ENCODE measurements around the gene TMPRSS9. TPM values are rescaled to one million over a fixed set of nuclear protein-coding genes. Genes with fewer than 3 reads are reported as not detected.

The TMPRSS9 gene
- polyA plus RNA-seq, 3 donors: 0.12 to 0.30 TPM; not detected in 1

DNA sequence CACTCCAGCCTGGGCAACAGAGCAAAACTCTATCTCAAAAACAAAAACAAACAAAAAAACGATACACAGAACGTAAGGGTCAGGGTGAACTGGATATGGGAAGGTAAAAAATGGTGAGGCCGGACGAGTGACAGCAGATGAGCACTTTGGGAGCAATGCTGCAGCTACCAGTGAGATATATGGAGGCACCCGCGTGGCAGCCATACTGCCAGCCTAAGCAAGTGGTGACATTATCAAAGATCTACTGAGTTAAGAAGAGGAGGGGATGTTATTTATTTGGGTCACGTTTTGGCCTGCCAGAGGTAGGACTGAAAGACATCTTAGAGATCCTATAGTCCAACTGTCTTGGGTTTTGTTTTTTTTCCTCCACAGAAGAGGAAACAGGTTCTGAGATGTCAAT lies 53.1 kb downstream of the TMPRSS9 start:
- no peak overlapping the region for H3K4me2 ChIP-seq (replicated peaks; ENCODE audit: extremely low read depth, low read length, poor library complexity, severe bottlenecking)
- peaks cover 0 to 2% of the 10 kb centered on the region in 2 donors for H3K36me3 ChIP-seq (replicated peaks in 1 of 2; ENCODE audit: control insufficient read depth in 1 of 2, insufficient read depth in 2 of 2, low read length in 2 of 2)
- peaks cover 0 to 9% of the 10 kb centered on the region in 2 donors for H3K9me3 ChIP-seq (replicated peaks in 1 of 2; ENCODE audit: control insufficient read depth in 1 of 2, insufficient read depth in 1 of 2, low read length in 2 of 2)
- Mint-ChIP-seq H3K4me3 (no peak overlapping the region), H3K27ac (peak overlapping the region in 2 of 7 donors; percentile 41 to 53), H3K27me3 (ENCODE audit: low read depth in 3 of 3) (peaks cover 3 to 9% (median 3%) of the 10 kb centered on the region in 3 donors), H3K9me3 (peaks cover 4 to 14% (median 6%) of the 10 kb centered on the region in 7 donors), H3K4me1 (peaks cover 10% of the 10 kb centered on the region), H3K36me3 (peaks cover 5 to 6% of the 10 kb centered on the region in 2 donors)
- no peak overlapping the region for H3K9ac ChIP-seq (ENCODE audit: insufficient read depth, low read length, poor library complexity, severe bottlenecking)
- H3K27ac ChIP-seq (ENCODE audit: low read depth in 1 of 2, low read length in 2 of 2): no peak overlapping the region
- peaks cover 3 to 4% of the 10 kb centered on the region in 2 donors for H3K4me1 ChIP-seq (ENCODE audit: control insufficient read depth in 1 of 2, insufficient read depth in 2 of 2, low read length in 2 of 2)
- H3K79me2 ChIP-seq (ENCODE audit: insufficient read depth, low read length): no peaks in the 10 kb centered on the region
- DNase-seq: no peak
- no peak overlapping the region for H3K4me3 ChIP-seq (replicated peaks in 1 of 3; ENCODE audit: low read depth in 2 of 3, low read length in 3 of 3)
- intact Hi-C loops (cut with micrococcal nuclease): no loop called here
- H4K20me1 ChIP-seq (ENCODE audit: insufficient read depth, low read length): no peaks in the 10 kb centered on the region
- 92% methylated on average over 6 of the region's 7 CpGs for WGBS (ENCODE audit: insufficient coverage)
- TF ChIP-seq, protein P1, sequence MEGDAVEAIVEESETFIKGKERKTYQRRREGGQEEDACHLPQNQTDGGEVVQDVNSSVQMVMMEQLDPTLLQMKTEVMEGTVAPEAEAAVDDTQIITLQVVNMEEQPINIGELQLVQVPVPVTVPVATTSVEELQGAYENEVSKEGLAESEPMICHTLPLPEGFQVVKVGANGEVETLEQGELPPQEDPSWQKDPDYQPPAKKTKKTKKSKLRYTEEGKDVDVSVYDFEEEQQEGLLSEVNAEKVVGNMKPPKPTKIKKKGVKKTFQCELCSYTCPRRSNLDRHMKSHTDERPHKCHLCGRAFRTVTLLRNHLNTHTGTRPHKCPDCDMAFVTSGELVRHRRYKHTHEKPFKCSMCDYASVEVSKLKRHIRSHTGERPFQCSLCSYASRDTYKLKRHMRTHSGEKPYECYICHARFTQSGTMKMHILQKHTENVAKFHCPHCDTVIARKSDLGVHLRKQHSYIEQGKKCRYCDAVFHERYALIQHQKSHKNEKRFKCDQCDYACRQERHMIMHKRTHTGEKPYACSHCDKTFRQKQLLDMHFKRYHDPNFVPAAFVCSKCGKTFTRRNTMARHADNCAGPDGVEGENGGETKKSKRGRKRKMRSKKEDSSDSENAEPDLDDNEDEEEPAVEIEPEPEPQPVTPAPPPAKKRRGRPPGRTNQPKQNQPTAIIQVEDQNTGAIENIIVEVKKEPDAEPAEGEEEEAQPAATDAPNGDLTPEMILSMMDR (IDR thresholded peaks at IDR 0.05): no peak
- H2AFZ ChIP-seq (ENCODE audit: insufficient read depth, low read depth, low read length, poor library complexity, severe bottlenecking): no peak overlapping the region
- no peaks in the 10 kb centered on the region for H3K27me3 ChIP-seq (ENCODE audit: control insufficient read depth in 2 of 2, insufficient read depth in 2 of 2, low read length in 2 of 2)

DNA sequence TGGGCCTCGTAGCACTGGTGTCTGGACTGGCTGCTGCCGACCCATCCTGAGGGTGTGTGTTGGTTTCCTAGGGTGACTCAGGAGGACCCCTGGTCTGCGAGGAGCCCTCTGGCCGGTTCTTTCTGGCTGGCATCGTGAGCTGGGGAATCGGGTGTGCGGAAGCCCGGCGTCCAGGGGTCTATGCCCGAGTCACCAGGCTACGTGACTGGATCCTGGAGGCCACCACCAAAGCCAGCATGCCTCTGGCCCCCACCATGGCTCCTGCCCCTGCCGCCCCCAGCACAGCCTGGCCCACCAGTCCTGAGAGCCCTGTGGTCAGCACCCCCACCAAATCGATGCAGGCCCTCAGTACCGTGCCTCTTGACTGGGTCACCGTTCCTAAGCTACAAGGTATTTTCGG lies 53.6 kb downstream of the TMPRSS9 start:
- Histone ChIP-seq H3K9ac (ENCODE audit: insufficient read depth, low read length, poor library complexity, severe bottlenecking) (no peak overlapping the region), H3K4me2 (replicated peaks; ENCODE audit: extremely low read depth, low read length, poor library complexity, severe bottlenecking) (no peak overlapping the region), H3K4me3 (replicated peaks in 1 of 3; ENCODE audit: low read depth in 2 of 3, low read length in 3 of 3) (no peak overlapping the region), H3K4me1 (ENCODE audit: control insufficient read depth in 1 of 2, insufficient read depth in 2 of 2, low read length in 2 of 2) (peaks cover 3 to 4% of the 10 kb centered on the region in 2 donors), H3K9me3 (replicated peaks in 1 of 2; ENCODE audit: control insufficient read depth in 1 of 2, insufficient read depth in 1 of 2, low read length in 2 of 2) (peaks cover 0 to 9% of the 10 kb centered on the region in 2 donors), H3K27me3 (ENCODE audit: control insufficient read depth in 2 of 2, insufficient read depth in 2 of 2, low read length in 2 of 2) (no peaks in the 10 kb centered on the region), H2AFZ (ENCODE audit: insufficient read depth, low read depth, low read length, poor library complexity, severe bottlenecking) (no peak overlapping the region), H3K36me3 (replicated peaks in 1 of 2; ENCODE audit: control insufficient read depth in 1 of 2, insufficient read depth in 2 of 2, low read length in 2 of 2) (peaks cover 0 to 2% of the 10 kb centered on the region in 2 donors), H3K27ac (ENCODE audit: low read depth in 1 of 2, low read length in 2 of 2) (no peak overlapping the region), H3K79me2 (ENCODE audit: insufficient read depth, low read length) (no peaks in the 10 kb centered on the region), H4K20me1 (ENCODE audit: insufficient read depth, low read length) (no peaks in the 10 kb centered on the region)
- H3K4me3 Mint-ChIP-seq: no peak overlapping the region
- H3K9me3 Mint-ChIP-seq: peaks cover 4 to 14% (median 6%) of the 10 kb centered on the region in 7 donors
- peaks cover 5 to 6% of the 10 kb centered on the region in 2 donors for H3K36me3 Mint-ChIP-seq
- no peak for DNase-seq
- intact Hi-C loops (cut with micrococcal nuclease): no loop called here
- 93% methylated on average over 12 of the region's 16 CpGs for WGBS (ENCODE audit: insufficient coverage)
- TF ChIP-seq, protein P1 (IDR thresholded peaks at IDR 0.05): no peak
- no peak overlapping the region for H3K27ac Mint-ChIP-seq
- H3K4me1 Mint-ChIP-seq: peaks cover 10% of the 10 kb centered on the region
- H3K27me3 Mint-ChIP-seq (ENCODE audit: low read depth in 3 of 3): peaks cover 3 to 9% (median 3%) of the 10 kb centered on the region in 3 donors
